ENCODE data around the gene CHAT.

DNA sequence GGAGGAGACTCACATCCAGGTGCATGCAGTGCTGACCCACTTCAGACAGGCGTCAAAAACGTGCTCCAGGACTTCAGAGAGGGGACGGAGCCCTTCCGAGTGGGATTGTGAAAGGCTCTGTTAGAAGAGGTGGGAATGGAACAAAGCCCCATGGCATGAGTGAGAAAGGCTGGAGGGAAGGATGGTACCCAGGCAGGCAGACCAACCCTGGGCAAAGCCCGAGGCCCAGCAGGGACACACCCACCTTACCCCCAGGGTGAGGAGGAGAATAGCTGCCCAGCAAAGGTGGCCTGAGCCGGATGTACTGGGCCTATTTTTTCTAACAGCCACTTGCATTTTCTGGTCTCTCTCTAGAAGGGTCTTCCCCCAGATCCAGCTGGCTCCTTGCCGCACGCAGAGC, 14.8 kb downstream of the CHAT start:
- TF ChIP-seq CTCF (IDR thresholded peaks at IDR 0.05) (no peak), POLR2AphosphoS5 (IDR thresholded peaks at IDR 0.05; ENCODE audit: low read depth, low read length) (no peak), TCF7L2 (IDR thresholded peaks at IDR 0.05; ENCODE audit: low read depth, low read length) (no peak)

All from Panc1 (cell line).